ENCODE data around the gene PITPNM3. TPM values are rescaled to one million over a fixed set of nuclear protein-coding genes. Genes with fewer than 3 reads are reported as not detected.

The PITPNM3 gene
- total RNA-seq, 1 donor from 2014 or later: 5.8 TPM

DNA sequence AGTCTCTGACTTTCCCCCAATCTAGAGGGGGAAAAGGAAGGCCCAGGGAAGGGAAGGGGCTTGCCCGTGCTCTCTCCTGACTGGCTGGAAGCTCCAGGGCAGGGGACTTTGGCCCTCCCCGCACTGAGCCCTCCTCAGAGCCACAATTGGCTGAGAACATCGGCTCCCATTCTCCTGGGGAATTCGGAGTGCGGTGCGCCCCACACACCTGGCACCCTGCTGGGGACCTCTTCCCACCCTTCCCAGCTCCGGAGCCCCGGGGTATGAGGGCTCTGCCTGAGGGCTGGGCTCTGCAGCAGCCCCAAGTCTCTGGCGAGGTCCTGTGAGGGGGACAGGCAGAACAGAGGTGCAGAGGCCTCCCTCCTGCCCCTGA lies 76.1 kb downstream of the PITPNM3 start:
- DNase-seq (ENCODE audit: low spot score): no peak

DNA sequence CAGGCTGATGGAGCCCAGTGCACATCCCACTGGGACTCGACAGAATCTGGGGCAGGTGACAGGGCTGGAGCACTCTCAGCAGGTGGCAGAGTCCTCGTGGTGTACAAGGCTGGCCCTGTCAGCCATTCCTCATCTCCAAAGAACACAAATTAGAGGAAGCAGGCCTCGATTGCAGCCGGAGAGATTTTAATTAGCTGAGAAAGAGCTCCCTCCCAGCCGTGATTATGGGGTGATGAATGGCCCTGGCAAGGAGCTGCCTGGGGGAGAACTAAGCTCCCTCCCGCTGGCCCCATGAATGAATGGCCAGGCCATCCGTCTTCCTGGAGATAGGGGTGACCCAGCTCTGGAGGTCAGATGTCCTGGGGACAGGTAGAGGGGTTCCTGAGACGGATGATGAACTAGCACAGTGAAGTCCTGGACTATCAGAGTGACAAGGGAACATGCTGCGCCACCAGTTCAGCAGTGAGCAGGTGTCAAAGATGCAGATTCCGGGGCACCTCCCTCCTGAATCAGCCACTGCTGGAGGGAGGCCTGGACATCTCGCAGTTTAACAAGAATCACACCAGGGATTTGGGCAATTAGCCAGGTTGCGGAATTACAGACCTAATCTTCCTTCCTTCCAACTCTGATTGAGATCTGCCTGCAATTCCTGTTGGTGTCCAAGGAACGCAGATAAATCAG lies 76.6 kb downstream of the PITPNM3 start:
- DNase-seq (ENCODE audit: low spot score): no peak

DNA sequence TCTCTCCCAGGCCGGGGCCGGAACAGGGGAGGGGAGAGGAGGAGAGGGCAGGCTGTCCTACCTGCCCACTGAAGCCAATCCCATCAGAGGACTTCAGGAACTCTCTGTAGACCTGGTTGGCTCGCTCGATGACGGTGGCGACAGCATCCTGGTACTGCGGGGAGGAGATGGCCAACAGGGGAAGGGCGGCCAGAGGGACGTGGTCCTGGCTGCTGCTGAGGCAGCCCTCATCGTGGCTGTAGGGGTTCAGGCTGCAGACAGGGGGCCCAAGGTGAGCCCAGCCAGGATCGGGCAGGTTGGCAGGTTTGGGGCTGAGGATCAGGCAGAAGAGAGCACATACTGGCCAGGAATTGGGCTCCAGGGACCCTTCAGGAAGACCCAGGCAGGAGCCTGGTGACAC lies 77.9 kb downstream of the PITPNM3 start:
- DNase-seq (ENCODE audit: low spot score): no peak

DNA sequence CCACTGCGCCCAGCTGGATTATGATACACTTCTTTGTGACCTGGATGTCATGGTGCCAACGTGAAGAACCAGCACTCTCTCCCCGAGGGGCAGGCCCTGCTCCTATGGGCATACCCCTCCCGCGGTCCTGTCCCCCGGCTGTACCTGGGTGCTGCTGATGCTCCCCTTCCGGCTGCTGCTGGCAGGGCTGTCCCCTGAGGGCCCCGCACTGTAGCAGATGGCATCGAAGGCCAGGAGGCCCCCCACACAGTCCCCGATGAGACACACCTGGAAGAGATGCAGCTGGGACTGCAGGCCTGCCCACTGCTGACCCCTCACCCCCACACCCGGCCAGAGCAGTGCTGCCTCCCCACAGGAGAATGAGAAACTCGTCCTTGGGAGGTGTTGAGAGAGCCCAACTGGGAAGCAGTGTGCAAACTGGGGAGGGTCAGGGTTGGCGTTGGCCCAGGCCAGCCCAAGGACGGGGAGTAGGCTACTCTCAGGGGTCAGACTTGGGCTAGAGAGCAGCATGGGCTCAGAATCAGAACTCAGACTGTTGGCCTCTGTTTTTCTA lies 78.4 kb downstream of the PITPNM3 start:
- DNase-seq (ENCODE audit: low spot score): no peak

DNA sequence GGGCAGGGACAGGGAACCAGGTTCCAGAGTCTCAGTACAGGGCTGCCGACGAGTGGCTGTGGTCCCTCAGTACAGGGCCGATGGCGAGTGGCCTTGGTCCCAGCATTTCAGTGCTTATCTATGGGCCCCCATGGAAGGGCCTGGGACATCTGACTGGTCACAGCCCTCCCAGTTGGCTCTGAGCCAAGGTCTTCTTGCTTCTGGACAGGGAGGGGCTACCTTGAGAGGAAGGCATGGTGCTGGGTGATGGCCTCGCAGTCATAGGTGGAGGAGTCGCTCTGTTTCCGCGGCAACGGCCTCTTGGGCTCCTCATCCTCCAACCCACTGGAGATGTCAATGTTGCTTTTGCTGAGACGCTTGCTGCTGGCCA lies 79.6 kb downstream of the PITPNM3 start:
- no peak for DNase-seq (ENCODE audit: low spot score)

DNA sequence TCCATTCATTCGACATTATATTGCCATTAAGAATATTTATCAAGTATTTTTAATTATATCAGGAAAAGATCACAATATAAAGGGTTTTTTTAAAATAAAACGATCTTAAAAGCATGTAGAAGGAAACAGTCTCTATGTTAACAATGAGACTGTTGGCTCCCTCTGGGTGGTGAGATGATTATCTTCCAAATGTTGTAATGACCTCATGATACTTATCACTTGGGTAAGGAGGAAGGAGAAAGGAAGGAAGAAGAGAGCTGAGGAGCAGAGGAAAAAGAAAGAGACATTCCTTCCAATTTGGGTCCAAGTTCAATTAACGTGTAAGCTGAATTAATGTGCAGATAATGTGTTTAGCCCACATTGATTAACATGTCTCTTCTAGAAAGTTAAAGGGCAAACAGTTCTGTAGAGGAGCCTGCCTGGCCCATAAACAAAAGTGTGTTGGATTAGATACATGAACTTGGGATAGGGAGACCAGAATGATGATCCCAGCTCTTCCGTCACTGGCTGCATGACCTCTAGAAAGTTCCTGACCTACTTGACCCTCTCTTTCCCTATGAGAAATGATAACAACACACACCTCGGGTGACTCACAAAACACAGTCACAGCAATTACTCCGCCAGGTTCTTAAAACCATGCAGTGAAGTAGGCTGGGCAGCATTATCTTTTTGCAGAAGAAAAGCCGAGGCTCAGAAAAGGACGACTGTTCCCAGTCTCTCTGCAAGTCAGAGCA lies 80.1 kb downstream of the PITPNM3 start:
- DNase-seq (ENCODE audit: low spot score): no peak

DNA sequence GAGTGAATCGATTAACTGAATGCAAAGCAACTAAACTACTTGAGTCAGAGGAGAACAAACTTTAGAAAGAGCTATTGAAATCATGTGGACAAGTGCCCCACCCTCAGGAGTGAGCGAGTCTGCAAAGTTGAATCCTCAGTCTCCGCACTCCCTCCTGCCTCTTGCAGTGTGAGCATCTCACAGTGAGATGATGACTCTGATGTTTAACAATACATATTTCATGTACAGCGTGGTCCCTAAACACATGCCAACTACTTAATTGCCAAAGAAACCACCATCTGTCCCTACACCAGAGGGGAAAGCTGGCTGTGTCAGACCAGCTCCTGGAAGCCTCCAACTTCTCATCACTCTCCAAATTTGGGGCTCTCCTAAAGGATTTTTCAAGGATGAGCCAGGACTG lies 80.9 kb downstream of the PITPNM3 start:
- DNase-seq (ENCODE audit: low spot score): no peak

DNA sequence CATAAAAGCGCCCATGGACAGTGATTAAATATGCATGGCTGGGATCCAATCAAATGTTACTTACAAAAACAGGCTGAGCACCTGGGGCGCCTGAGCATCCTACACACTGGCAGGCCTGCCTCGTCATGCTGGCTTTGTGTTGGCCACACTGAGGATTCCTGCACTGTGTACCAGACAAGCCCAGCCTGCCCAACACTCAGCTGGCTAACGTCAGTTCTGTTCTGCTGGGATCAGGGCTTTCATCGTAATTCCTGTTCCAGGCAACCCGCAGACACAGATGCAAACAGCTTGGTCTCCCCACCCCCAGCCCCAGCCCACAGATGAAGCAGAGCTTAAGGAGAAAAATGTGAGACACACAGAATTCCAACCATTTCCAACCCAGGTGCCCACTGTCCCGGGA lies 81.4 kb downstream of the PITPNM3 start:
- DNase-seq (ENCODE audit: low spot score): no peak

DNA sequence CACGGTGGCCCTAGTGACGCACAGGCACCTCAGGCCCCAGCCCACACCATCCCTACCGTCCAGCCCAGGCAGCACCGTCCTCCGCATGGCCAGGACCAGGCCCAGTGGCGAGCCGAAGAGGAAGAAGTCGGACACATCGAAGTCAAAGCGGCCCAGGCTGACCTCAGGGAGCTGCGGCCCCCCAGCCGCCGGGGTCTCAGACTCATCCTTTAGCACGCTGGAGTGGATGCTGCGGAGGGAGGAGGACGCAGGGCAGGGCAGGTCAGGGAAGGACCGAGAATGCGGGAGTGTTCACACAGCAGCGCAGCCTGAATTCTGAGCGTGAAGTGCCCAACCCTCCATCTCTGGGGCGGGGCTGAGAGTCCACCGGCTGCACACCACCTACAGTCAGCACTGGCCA lies 82.0 kb downstream of the PITPNM3 start:
- no peak for DNase-seq (ENCODE audit: low spot score)

DNA sequence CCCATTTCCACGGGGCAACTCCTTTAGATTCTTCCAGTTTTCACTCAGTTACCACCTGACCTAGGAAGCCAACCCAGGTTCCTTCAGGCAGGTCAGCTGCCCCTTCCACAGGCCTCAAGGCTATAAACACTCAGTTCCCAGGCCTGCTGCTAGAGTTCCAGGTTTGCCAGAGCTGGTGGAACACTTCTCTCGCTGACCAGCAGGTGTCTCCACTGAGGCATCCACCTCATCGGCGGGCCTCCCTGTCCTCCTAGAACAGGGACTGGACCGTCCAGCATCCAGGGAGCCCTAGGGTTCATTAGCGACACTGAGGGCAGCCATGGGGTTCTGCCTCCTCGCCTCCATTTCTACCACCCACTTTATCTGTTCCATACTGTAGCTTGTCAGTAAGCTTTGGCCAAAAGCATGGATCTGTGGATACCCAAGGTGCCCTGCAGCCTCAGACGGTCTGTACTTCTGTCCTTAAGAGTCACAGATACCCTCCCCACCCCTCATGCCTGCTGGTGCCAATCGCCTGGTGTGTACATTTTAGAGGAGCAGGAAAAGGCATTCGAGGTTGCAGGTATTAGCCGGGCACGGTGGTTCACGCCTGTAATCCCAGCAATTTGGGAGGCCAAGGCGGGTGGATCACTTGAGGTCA lies 83.1 kb downstream of the PITPNM3 start:
- DNase-seq (ENCODE audit: low spot score): peak; percentile 83

DNA sequence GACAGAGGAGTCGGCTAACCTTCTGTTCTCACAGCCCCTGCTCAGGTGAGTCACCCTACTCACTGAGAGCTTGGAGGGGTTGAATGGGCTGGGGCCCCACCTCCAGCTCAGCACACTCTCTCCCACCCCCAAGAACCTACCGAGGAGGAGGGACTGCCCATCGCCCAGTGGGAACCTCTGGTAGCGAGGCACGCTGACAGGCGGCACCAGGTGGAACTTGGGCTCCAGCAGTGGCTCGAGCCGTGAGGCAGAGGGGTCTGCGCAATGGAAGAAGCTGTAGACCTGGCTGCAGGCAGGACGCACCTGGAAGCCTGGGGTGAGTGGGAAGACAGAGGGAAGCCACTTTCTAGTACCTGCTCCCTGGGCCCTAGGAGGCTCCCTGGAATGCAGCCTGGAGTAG lies 83.8 kb downstream of the PITPNM3 start:
- no peak for DNase-seq (ENCODE audit: low spot score)

DNA sequence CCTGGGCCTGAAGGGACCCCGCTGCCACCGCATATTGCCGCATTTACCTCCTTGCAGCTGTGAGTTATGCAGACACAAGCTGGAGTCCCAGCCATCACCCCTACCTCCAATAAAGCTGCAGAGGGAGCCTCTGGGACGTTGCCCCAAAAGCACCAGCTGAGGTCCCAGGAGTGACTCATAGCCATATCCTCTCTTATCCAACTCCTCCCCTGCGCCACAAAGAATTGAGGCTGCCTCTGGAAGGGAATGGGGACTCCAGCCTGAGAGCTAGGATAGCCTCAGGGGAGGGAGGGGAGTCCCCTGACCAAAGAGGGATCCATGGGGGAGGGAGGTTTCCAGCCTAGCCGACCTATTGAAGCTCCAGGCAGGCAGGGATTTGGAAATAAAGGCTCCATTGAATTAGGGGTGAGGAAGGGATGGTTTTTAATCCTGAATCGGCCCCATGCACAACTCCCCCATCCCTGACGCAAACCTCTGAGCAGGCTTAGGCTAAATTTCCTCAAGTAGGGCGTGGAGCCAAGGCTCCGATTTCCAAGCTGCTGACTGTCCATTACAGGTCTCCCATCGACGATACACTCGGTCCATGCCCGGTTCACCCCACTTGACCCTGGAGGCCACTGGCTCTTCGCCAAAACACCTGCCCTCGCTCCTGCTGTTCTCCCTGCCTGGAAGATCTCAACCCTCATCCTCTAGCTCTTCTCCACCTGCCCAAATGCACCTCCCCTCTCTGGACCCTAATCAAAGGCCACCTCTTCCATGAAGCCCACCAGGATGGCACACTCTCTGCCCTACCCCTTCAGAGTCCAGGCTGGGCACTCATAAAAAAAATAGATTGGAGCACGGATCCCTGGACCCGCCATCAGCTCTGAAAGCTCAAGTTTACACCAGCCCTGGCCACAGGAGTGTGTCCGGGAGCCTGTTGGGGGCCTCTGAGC lies 84.6 kb downstream of the PITPNM3 start:
- no peak for DNase-seq (ENCODE audit: low spot score)

DNA sequence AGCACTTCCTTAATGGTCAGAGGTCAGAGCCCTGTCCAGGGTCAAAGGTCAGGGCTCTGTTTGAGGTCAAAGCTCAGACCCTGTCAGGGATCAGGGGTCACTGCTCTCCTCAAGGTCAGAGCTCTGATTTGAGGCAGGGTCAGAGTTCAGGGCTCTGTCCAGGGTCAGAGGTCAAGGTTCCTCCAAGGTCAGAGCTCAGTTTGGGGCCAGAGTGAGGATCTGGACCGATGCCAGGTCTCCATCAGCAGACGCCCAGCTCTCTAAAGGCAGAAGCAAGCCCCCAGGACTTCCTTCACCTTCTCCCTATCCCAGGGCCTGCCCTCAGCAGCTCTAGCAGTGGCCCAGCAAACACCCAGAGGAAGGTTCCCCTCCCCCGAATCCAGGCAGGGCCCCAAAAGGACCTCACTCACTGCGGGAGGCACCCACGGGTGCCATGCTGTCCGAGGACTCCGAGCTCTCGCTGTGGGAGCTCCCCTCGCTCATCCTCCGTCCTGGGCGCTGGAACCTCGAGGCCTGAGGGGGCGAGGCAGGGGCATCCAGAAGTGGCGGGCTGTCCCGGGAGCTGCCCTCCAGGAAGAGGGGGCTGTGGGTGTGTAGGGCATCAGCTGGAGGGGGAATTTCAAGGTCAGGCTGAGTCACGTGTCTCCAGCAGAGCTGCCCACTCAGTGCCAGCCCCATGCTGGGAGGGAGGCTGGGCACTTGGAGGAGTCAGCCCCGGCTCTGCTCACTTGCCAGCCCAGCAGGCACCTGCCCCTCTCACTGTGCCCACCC lies 85.4 kb downstream of the PITPNM3 start:
- no peak for DNase-seq (ENCODE audit: low spot score)

DNA sequence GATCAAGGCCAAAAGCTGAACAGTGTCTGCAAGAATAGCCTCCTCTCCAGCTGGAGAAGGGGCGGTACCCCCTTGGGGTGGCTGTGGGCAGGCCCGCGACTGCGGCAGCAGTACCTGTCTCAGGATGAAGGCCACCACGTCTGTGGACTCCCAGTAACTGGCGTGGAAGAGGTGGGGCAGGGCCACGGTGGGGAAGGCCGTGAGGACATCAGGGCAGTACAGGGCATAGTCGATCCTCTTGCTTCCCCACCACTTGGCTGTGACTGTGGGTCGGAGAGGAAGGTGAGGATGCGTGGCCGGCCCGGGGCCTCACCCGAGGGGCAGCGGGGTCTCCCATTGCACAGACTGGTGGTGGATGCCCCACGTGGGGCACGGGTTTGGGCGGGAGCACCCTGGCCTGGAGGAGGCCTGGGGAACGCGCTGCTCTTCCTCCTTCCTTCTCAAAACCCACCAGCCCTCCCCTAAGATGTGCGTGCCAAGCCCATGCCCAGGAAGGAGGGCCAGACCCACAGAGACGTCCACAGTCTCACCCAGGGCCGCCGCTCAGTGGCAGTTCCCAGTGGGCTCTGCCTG lies 86.1 kb downstream of the PITPNM3 start:
- DNase-seq (ENCODE audit: low spot score): no peak

DNA sequence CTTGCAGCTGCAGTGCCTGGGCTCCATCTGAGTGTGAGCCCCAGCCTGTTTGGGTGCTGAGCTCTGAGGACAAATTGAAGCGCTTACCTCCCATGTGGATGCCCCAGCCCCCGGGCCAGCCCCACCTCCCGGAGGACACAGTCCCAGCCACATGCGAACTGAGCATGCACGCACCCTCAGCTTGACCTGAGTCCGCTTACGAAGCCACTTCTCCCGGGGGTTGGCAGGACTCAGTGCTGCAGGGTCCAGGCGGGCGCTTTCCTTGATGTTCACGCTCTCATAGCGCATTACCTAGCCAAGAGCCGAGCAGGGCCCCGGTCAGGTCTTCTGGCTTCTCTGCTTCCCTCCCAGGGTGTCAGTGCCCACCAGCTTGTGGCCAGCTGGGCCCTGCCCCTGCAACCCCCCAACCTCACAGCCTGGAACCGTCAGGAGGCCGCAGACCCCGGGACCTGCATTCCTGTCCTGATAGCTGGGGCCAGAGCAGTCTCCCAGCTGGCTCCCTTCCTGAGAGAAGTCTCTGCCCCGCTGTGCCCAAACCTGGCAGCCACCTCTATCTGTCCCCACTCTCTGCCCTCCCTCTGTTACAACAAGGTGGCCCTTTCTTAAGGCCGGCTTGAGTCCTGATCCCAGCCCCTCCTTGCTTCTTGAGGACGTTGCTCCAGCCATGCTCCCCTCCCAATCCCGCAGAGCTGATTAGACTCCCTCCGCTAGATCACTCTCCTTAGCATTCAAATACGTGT lies 88.1 kb downstream of the PITPNM3 start:
- no peak for DNase-seq (ENCODE audit: low spot score)

DNA sequence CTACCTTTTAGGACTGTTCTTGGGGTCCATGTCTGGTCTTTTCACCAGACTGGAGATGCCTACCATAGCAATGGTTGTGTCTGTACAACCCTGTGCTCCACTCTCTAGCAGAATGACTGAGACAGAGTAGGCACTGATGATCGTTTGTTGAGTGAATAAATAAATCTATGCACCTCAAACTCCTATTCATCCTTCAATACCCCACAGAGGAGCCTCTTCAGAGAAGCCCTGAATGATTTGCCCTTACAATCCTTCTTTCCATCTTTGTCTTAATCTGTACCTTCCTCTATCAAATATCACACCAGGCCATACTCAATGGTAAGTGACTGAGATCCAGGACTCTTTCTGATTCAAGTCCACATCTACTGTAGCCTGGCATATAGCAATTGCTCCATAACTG lies 88.8 kb downstream of the PITPNM3 start:
- DNase-seq (ENCODE audit: low spot score): no peak

DNA sequence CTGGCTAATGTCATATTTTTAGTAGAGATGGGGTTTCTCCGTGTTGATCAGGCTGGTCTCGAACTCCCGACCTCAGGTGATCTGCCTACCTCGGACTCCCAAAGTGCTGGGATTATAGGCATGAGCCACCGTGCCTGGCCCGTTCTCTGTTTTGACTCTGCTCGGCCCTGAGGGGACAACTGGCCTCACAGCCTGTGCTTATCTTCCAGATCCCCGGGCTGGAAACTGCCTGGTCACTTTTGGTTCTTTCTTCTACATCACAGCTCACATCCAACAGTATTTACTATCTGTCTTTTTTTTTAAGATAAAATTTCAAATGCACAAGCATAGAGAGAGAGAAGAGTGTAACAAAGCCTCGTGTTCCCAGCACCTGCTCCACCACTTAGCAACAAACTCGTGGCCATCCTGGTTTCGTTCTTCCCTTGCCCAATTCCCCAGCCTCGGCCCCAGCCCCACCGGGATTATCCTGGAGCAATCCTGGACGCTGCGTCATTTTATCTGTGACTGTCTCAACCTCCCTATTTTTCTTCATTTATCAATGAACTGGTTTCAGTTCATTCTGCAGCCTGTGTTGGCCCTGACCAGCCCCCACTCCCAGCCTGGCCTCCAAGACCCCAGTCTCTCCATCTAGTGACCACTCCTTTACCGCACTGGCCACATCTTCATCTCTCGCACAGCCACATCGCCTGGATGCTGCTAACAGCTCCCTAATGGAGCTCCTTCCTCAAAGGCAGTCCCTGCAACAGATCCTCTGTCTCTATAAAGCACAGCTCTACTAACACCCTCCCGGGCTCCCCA lies 91.0 kb downstream of the PITPNM3 start:
- no peak for DNase-seq (ENCODE audit: low spot score)

DNA sequence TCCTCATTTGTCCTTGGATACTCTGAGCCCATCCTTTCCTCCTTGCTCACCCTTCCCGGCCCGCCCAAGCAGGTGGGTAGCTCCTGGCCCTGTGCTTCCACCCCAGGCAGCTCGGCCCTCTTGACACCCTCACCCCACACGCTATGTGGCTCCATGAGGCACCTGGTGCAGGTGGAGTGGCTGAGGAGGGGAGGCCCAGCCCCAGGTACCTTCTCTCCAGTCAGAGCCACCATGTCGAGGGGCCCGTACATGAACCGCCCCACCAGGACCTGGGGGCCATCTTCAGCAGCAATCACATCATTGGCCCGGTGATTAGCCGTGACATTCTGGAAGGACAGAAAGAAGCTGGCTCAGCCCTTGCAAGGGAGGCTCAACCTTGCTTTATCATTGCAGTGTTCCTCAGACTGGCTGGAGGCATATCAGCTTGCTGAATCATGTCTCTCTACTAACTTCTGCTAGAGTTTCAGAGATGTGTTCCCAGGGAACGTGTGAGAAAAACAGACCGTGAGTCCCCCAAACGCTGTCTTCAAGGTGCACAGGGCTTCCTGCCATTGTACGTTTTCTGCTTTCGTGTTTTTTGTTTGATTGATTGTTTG lies 91.8 kb downstream of the PITPNM3 start:
- no peak for DNase-seq (ENCODE audit: low spot score)
